Osteoblast (primary cell): ENCODE measurements around the gene SLC12A7. TPM values are rescaled to one million over a fixed set of nuclear protein-coding genes. Genes with fewer than 3 reads are reported as not detected.

ENCODE experiments used
- DNase-seq: peaks from one replicate; pipeline ENCODE4 v3.0.0; 2011; ENCODE audit warnings: low spot score, mixed read lengths; ENCODE audit not compliant: insufficient read length; ENCODE audit errors: missing footprints
- H2AFZ ChIP-seq: 2 replicates; pipeline ENCODE4 v1.6.0; 2011; ENCODE audit warnings: mild to moderate bottlenecking, low read length
- H3K27ac ChIP-seq: 2 replicates; pipeline ENCODE4 v1.5.1; 2011; ENCODE audit warnings: mild to moderate bottlenecking, low read depth, low read length, moderate library complexity
- H3K27me3 ChIP-seq: 2 replicates; pipeline ENCODE4 v1.6.0; 2012; ENCODE audit warnings: mild to moderate bottlenecking, control low read depth, inconsistent platforms, low read length, moderate library complexity; ENCODE audit not compliant: insufficient read depth
- H3K36me3 ChIP-seq: 2 replicates; pipeline ENCODE4 v1.5.1; 2011; ENCODE audit warnings: mild to moderate bottlenecking, low read length, control low read depth, moderate library complexity; ENCODE audit not compliant: insufficient read depth
- H3K4me1 ChIP-seq: 2 replicates; pipeline ENCODE4 v1.5.1; 2011; ENCODE audit warnings: mild to moderate bottlenecking, low read length, control low read depth, moderate library complexity; ENCODE audit not compliant: insufficient read depth
- H3K4me2 ChIP-seq: 2 replicates; pipeline ENCODE4 v1.6.0; 2011; ENCODE audit warnings: mild to moderate bottlenecking, low read length; ENCODE audit not compliant: insufficient read depth
- H3K4me3 ChIP-seq: fragments of 200-600 bp; sonication (generic); 3 replicates; pipeline ENCODE4 v1.5.1; 2012; ENCODE audit warnings: mild to moderate bottlenecking, low read length, inconsistent platforms; ENCODE audit not compliant: insufficient read depth
- H3K79me2 ChIP-seq: 2 replicates; pipeline ENCODE4 v1.6.0; 2012; ENCODE audit warnings: mild to moderate bottlenecking, low read length, control low read depth, inconsistent platforms; ENCODE audit not compliant: insufficient read depth
- H3K9me3 ChIP-seq: 2 replicates; pipeline ENCODE4 v1.5.1; 2011; ENCODE audit warnings: low read depth, low read length, control low read depth
- H4K20me1 ChIP-seq: 2 replicates; pipeline ENCODE4 v1.6.0; 2012; ENCODE audit warnings: mild to moderate bottlenecking, low read length, control low read depth; ENCODE audit not compliant: insufficient read depth
- CTCF ChIP-seq: IDR thresholded peaks from 2 replicates; pipeline ENCODE4 v1.5.1; 2011; ENCODE audit warnings: mild to moderate bottlenecking, low read depth, low read length, moderate library complexity; ENCODE audit errors: extremely low read depth
- total RNA-seq: library from RNA; depleted of rRNA; stranded (reverse); fragments of >200 nt; gene quantifications from 2 replicates; pipeline ENCODE4 v1.2.3, GENCODE V29; 2012

The SLC12A7 gene
- total RNA-seq, 1 donor: 6.9 TPM

GRCh38 chr5:1143670-1143951, 31.7 kb upstream of the SLC12A7 start:
- H3K27ac ChIP-seq: no peak overlapping the region
- H3K36me3 ChIP-seq: no peaks in the 10 kb centered on the region
- no peaks in the 10 kb centered on the region for H3K9me3 ChIP-seq
- DNase-seq: no peak
- H3K4me2 ChIP-seq: no peak overlapping the region
- no peaks in the 10 kb centered on the region for H4K20me1 ChIP-seq
- H3K4me1 ChIP-seq: no peaks in the 10 kb centered on the region
- H2AFZ ChIP-seq: no peak overlapping the region
- H3K4me3 ChIP-seq: no peak overlapping the region
- TF ChIP-seq CTCF: no peak
- no peaks in the 10 kb centered on the region for H3K79me2 ChIP-seq
- H3K27me3 ChIP-seq: peaks cover 12% of the 10 kb centered on the region

GRCh38 chr5:1142886-1143669, 31.2 kb upstream of the SLC12A7 start:
- Histone ChIP-seq H3K27me3 (peaks cover 12% of the 10 kb centered on the region), H3K4me3 (no peak overlapping the region), H2AFZ (no peak overlapping the region), H3K27ac (no peak overlapping the region), H3K79me2 (no peaks in the 10 kb centered on the region), H3K36me3 (no peaks in the 10 kb centered on the region), H3K4me2 (no peak overlapping the region), H3K4me1 (no peaks in the 10 kb centered on the region), H4K20me1 (no peaks in the 10 kb centered on the region), H3K9me3 (no peaks in the 10 kb centered on the region)
- no peak for TF ChIP-seq CTCF
- no peak for DNase-seq

GRCh38 chr5:1141834-1142233, 30.0 kb upstream of the SLC12A7 start:
- H3K9me3 ChIP-seq: no peaks in the 10 kb centered on the region
- TF ChIP-seq CTCF: no peak
- no peaks in the 10 kb centered on the region for H3K79me2 ChIP-seq
- no peak overlapping the region for H3K27ac ChIP-seq
- H4K20me1 ChIP-seq: no peaks in the 10 kb centered on the region
- H3K36me3 ChIP-seq: no peaks in the 10 kb centered on the region
- no peak for DNase-seq
- H2AFZ ChIP-seq: no peak overlapping the region
- no peaks in the 10 kb centered on the region for H3K4me1 ChIP-seq
- H3K27me3 ChIP-seq: peaks cover 12% of the 10 kb centered on the region
- H3K4me3 ChIP-seq: no peak overlapping the region
- H3K4me2 ChIP-seq: no peak overlapping the region

GRCh38 chr5:1140818-1141189, 28.9 kb upstream of the SLC12A7 start:
- TF ChIP-seq CTCF: no peak
- peaks cover 12% of the 10 kb centered on the region for H3K27me3 ChIP-seq
- no peaks in the 10 kb centered on the region for H3K36me3 ChIP-seq
- H3K4me3 ChIP-seq: no peak overlapping the region
- no peaks in the 10 kb centered on the region for H3K9me3 ChIP-seq
- no peak overlapping the region for H3K4me2 ChIP-seq
- no peak overlapping the region for H3K27ac ChIP-seq
- no peak for DNase-seq
- no peak overlapping the region for H2AFZ ChIP-seq
- no peaks in the 10 kb centered on the region for H4K20me1 ChIP-seq
- H3K79me2 ChIP-seq: no peaks in the 10 kb centered on the region
- no peaks in the 10 kb centered on the region for H3K4me1 ChIP-seq
